Measurements from ENCODE around the gene APLN.

The APLN gene

GRCh38 chrX:129661369-129661768 lies 6.6 kb upstream of the APLN start:
- DNase-seq (ENCODE audit: low read depth, low spot score) = no peak

- DNase-seq (ENCODE audit: low read depth, low spot score) = no peak
Observed at GRCh38 chrX:129659861-129660260, 5.1 kb upstream of the APLN start.

- no peak for DNase-seq (ENCODE audit: low read depth, low spot score)
Observed at GRCh38 chrX:129659141-129659540, 4.4 kb upstream of the APLN start.

GRCh38 chrX:129658429-129658828 lies 3.7 kb upstream of the APLN start:
- DNase-seq (ENCODE audit: low read depth, low spot score) = no peak

- DNase-seq (ENCODE audit: low read depth, low spot score) = no peak
Observed at GRCh38 chrX:129655547-129656249, 942 bp upstream of the APLN start.

- DNase-seq (ENCODE audit: low read depth, low spot score) = no peak
Observed at GRCh38 chrX:129653971-129654651, 645 bp downstream of the APLN start.

- no peak for DNase-seq (ENCODE audit: low read depth, low spot score)
Observed at GRCh38 chrX:129653181-129653970, 1.4 kb downstream of the APLN start.

GRCh38 chrX:129652565-129653169 lies 2.1 kb downstream of the APLN start:
- DNase-seq (ENCODE audit: low read depth, low spot score) = no peak

- no peak for DNase-seq (ENCODE audit: low read depth, low spot score)
Observed at GRCh38 chrX:129651756-129652564, 2.8 kb downstream of the APLN start.

GRCh38 chrX:129650821-129651510 lies 3.8 kb downstream of the APLN start:
- no peak for DNase-seq (ENCODE audit: low read depth, low spot score)

GRCh38 chrX:129650183-129650689 lies 4.5 kb downstream of the APLN start:
- no peak for DNase-seq (ENCODE audit: low read depth, low spot score)

- no peak for DNase-seq (ENCODE audit: low read depth, low spot score)
Observed at GRCh38 chrX:129649268-129650182, 5.2 kb downstream of the APLN start.

- DNase-seq (ENCODE audit: low read depth, low spot score) = no peak
Observed at GRCh38 chrX:129648514-129649267, 6.1 kb downstream of the APLN start.

GRCh38 chrX:129647418-129648410 lies 7.0 kb downstream of the APLN start:
- DNase-seq (ENCODE audit: low read depth, low spot score) = no peak

GRCh38 chrX:129646566-129647417 lies 8.0 kb downstream of the APLN start:
- DNase-seq (ENCODE audit: low read depth, low spot score) = no peak

GRCh38 chrX:129642641-129643040 lies 12.1 kb downstream of the APLN start:
- no peak for DNase-seq (ENCODE audit: low read depth, low spot score)

Data from brain pericyte (primary cell).